WTC11 (cell line): ENCODE results near the gene KCNB1. TPM values are rescaled to one million over a fixed set of nuclear protein-coding genes. Genes with fewer than 3 reads are reported as not detected.
A peak's percentile ranks its signal among the peaks of the same experiment; 100 is the strongest.

ENCODE experiments used
- ATAC-seq: fragments of 200-7000 bp; cut with Tn5 transposase; 2 replicates; pipeline ENCODE4 v1.10.0; 2021; ENCODE audit warnings: mild to moderate bottlenecking, moderate library complexity
- CTCF ChIA-PET: fragments of 300-600 bp; sonication (Branson Sonifier 250); formaldehyde crosslinking; loops from one replicate; lab custom pipeline; 2021; ENCODE audit warnings: antibody characterized with exemption; lab: Charles Lee
- POLR2A ChIA-PET: fragments of 350-600 bp; sonication (Branson Sonifier 250); formaldehyde crosslinking; loops from one replicate; lab custom pipeline; 2021; ENCODE audit warnings: antibody characterized with exemption; lab: Charles Lee
- DNase-seq: peaks from one replicate; pipeline ENCODE4 v3.0.0; 2021; ENCODE audit warnings: low spot score
- H3K27ac Mint-ChIP-seq: 2 replicates; pipeline ENCODE4 v1.8.0; 2021; ENCODE audit warnings: mixed read lengths
- H3K27me3 Mint-ChIP-seq: 2 replicates; pipeline ENCODE4 v1.8.0; 2021; ENCODE audit warnings: low read depth, mild to moderate bottlenecking, moderate library complexity, mixed read lengths
- H3K36me3 Mint-ChIP-seq: 2 replicates; pipeline ENCODE4 v1.8.0; 2021; ENCODE audit warnings: mixed read lengths
- H3K4me1 Mint-ChIP-seq: 2 replicates; pipeline ENCODE4 v1.8.0; 2022; ENCODE audit warnings: mixed read lengths
- H3K4me3 Mint-ChIP-seq: 2 replicates; pipeline ENCODE4 v1.8.0; 2021; ENCODE audit warnings: mild to moderate bottlenecking, moderate library complexity, mixed read lengths
- H3K9me3 Mint-ChIP-seq: 2 replicates; pipeline ENCODE4 v1.8.0; 2021; ENCODE audit warnings: mixed read lengths
- AFF4 ChIP-seq: sonication (generic); formaldehyde crosslinking; IDR thresholded peaks from 2 replicates; pipeline ENCODE4 v1.8.1; 2023; ENCODE audit warnings: mild to moderate bottlenecking, missing genetic modification reagents, borderline replicate concordance
- ERG ChIP-seq: fragments of 250-450 bp; sonication (Bioruptor Pico); IDR thresholded peaks from 2 replicates; pipeline ENCODE4 v1.8.0; 2021; ENCODE audit warnings: mild to moderate bottlenecking
- ESRRA ChIP-seq: sonication (generic); formaldehyde crosslinking; IDR thresholded peaks from 2 replicates; pipeline ENCODE4 v1.8.1; 2022; ENCODE audit warnings: mild to moderate bottlenecking, missing genetic modification reagents, borderline replicate concordance
- FOXK1 ChIP-seq: sonication (generic); formaldehyde crosslinking; IDR thresholded peaks from 2 replicates; pipeline ENCODE4 v1.8.0; 2022; ENCODE audit warnings: mild to moderate bottlenecking, moderate library complexity, missing genetic modification reagents
- HMGA2 ChIP-seq: fragments of 250-450 bp; sonication (Bioruptor Pico); IDR thresholded peaks from 2 replicates; pipeline ENCODE4 v1.4.0; 2021; ENCODE audit warnings: mild to moderate bottlenecking, moderate library complexity
- JAZF1 ChIP-seq: fragments of 250-450 bp; sonication (Bioruptor Pico); IDR thresholded peaks from 2 replicates; pipeline ENCODE4 v1.9.0; 2021; ENCODE audit warnings: moderate library complexity, mild to moderate bottlenecking, inconsistent platforms
- MLX ChIP-seq: sonication (generic); formaldehyde crosslinking; IDR thresholded peaks from 2 replicates; pipeline ENCODE4 v1.8.1; 2023; ENCODE audit warnings: mild to moderate bottlenecking, missing genetic modification reagents, moderate library complexity
- NFATC4 ChIP-seq: fragments of 250-450 bp; sonication (Bioruptor Pico); IDR thresholded peaks from 2 replicates; pipeline ENCODE4 v1.9.0; 2021; ENCODE audit warnings: mild to moderate bottlenecking
- NFYB ChIP-seq: sonication (generic); formaldehyde crosslinking; conservative IDR thresholded peaks from 2 replicates; pipeline ENCODE4 v1.8.0; 2022; ENCODE audit warnings: low read depth, missing genetic modification reagents
- NR1H2 ChIP-seq: sonication (generic); formaldehyde crosslinking; IDR thresholded peaks from 2 replicates; pipeline ENCODE4 v1.9.0; 2021; ENCODE audit warnings: mild to moderate bottlenecking, moderate library complexity, missing genetic modification reagents
- RELA ChIP-seq: sonication (generic); formaldehyde crosslinking; IDR thresholded peaks from 2 replicates; pipeline ENCODE4 v1.8.1; 2022; ENCODE audit warnings: missing genetic modification reagents, mild to moderate bottlenecking, borderline replicate concordance
- SMAD4 ChIP-seq: sonication (generic); formaldehyde crosslinking; IDR thresholded peaks from 2 replicates; pipeline ENCODE4 v1.8.0; 2022; ENCODE audit warnings: mild to moderate bottlenecking, missing genetic modification reagents
- TCF7 ChIP-seq: sonication (generic); formaldehyde crosslinking; IDR thresholded peaks from 2 replicates; pipeline ENCODE4 v1.8.0; 2022; ENCODE audit warnings: mild to moderate bottlenecking, low read depth, missing genetic modification reagents, moderate library complexity
- USF1 ChIP-seq: sonication (generic); formaldehyde crosslinking; IDR thresholded peaks from 2 replicates; pipeline ENCODE4 v1.8.0; 2022; ENCODE audit warnings: mild to moderate bottlenecking, missing genetic modification reagents
- USF2 ChIP-seq: sonication (generic); formaldehyde crosslinking; IDR thresholded peaks from 2 replicates; pipeline ENCODE4 v1.8.1; 2023; ENCODE audit warnings: mild to moderate bottlenecking, missing genetic modification reagents, moderate library complexity
- total RNA-seq: library from RNA; stranded (reverse); gene quantifications from 3 replicates; pipeline ENCODE4 v1.2.3, GENCODE V29; 2021
- TF ChIP-seq, protein P1 (sequence below): fragments of 250-450 bp; sonication (Bioruptor Pico); IDR thresholded peaks from 2 replicates; pipeline ENCODE4 v1.9.0; 2021; ENCODE audit warnings: mild to moderate bottlenecking
- TF ChIP-seq, protein P2 (sequence below): sonication (generic); formaldehyde crosslinking; IDR thresholded peaks from 2 replicates; pipeline ENCODE4 v1.8.1; 2022; ENCODE audit warnings: missing genetic modification reagents, borderline replicate concordance
- TF ChIP-seq, protein P3 (sequence below): sonication (generic); formaldehyde crosslinking; IDR thresholded peaks from 2 replicates; pipeline ENCODE4 v1.8.0; 2022; ENCODE audit warnings: mild to moderate bottlenecking, missing genetic modification reagents
- TF ChIP-seq, protein P4 (sequence below): sonication (generic); formaldehyde crosslinking; conservative IDR thresholded peaks from 2 replicates; pipeline ENCODE4 v1.8.1; 2022; ENCODE audit warnings: mild to moderate bottlenecking, missing genetic modification reagents
- TF ChIP-seq, protein P5 (sequence below): sonication (generic); formaldehyde crosslinking; IDR thresholded peaks from 2 replicates; pipeline ENCODE4 v1.8.0; 2023; ENCODE audit warnings: mild to moderate bottlenecking, missing genetic modification reagents

KCNB1 gene
- total RNA-seq, 1 experiment from 2014 or later, result 1.1 TPM

DNA sequence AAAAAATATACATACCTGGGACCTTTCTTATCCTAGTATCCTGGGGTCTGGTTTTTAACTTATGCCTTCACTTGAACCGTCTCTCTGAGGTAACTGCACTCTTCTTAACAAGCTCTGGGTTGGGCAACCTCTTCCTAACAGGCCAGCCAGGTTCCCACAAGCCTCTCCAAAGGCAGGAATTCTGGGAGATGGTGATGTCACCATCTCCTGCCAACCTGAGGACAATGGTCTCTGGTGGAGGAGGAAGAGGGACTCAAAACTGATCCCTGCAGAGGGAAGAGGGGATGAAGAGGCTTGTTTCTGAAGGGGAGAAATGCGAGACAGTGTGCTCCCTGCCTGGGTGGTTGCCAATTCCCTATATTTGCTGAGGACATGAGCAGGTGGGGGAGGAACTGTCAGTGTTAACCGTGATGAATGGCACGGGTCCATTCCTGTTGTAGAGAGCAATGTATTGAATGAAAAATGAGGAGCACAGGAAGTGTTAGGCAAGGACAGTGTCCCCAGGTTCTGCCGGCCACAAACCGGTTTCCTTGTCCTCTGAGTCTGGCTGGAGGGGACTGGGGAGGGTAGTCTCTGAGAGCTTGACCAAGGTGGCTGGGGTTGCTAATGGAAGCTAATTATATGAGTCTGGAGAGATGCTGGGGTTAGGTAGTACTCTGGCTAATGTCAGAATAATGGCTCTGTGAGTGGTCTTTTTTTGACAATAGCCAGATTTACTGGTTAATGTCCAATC, 95.5 kb downstream of the KCNB1 start:
- ChIA-PET POLR2A (no interaction called here), CTCF (interaction anchor here (1.6 to 6.2 kb wide), 2 partner anchors 18 to 96 kb away, joined by 5 to 121 read pairs; partner anchors contain the start of gene KCNB1)
- no peak for ATAC-seq
- no peaks in the 10 kb centered on the region for H3K9me3 Mint-ChIP-seq
- no peaks in the 10 kb centered on the region; the same call in 1 of the 2 replicates for H3K27me3 Mint-ChIP-seq
- no peaks in the 10 kb centered on the region for H3K36me3 Mint-ChIP-seq
- H3K4me1 Mint-ChIP-seq, result peaks cover 14% of the 10 kb centered on the region
- TF ChIP-seq, protein P1, sequence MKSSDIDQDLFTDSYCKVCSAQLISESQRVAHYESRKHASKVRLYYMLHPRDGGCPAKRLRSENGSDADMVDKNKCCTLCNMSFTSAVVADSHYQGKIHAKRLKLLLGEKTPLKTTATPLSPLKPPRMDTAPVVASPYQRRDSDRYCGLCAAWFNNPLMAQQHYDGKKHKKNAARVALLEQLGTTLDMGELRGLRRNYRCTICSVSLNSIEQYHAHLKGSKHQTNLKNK (CRISPR knock-in tag), result no peak
- TF ChIP-seq RELA (CRISPR knock-in tag), result no peak
- no peak for TF ChIP-seq ERG
- TF ChIP-seq, protein P2, sequence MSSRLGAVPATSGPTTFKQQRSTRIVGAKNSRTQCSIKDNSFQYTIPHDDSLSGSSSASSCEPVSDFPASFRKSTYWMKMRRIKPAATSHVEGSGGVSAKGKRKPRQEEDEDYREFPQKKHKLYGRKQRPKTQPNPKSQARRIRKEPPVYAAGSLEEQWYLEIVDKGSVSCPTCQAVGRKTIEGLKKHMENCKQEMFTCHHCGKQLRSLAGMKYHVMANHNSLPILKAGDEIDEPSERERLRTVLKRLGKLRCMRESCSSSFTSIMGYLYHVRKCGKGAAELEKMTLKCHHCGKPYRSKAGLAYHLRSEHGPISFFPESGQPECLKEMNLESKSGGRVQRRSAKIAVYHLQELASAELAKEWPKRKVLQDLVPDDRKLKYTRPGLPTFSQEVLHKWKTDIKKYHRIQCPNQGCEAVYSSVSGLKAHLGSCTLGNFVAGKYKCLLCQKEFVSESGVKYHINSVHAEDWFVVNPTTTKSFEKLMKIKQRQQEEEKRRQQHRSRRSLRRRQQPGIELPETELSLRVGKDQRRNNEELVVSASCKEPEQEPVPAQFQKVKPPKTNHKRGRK (CRISPR knock-in tag), result no peak
- no peak for TF ChIP-seq JAZF1
- TF ChIP-seq HMGA2 (CRISPR knock-in tag), result no peak
- TF ChIP-seq, protein P3, sequence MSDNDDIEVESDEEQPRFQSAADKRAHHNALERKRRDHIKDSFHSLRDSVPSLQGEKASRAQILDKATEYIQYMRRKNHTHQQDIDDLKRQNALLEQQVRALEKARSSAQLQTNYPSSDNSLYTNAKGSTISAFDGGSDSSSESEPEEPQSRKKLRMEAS (CRISPR knock-in tag), result no peak
- TF ChIP-seq TCF7 (CRISPR knock-in tag), result no peak
- no peak for TF ChIP-seq NR1H2 (CRISPR knock-in tag)
- no peak for TF ChIP-seq ESRRA (CRISPR knock-in tag)
- TF ChIP-seq, protein P4, sequence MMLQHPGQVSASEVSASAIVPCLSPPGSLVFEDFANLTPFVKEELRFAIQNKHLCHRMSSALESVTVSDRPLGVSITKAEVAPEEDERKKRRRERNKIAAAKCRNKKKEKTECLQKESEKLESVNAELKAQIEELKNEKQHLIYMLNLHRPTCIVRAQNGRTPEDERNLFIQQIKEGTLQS (CRISPR knock-in tag), result no peak
- TF ChIP-seq SMAD4, result no peak
- no peak for TF ChIP-seq NFATC4 (CRISPR knock-in tag)
- no peak for TF ChIP-seq FOXK1
- no peak for TF ChIP-seq MLX (CRISPR knock-in tag)
- H3K4me3 Mint-ChIP-seq, result no peak overlapping the region
- no peak overlapping the region for H3K27ac Mint-ChIP-seq
- DNase-seq, result no peak

- CTCF ChIA-PET, result interaction anchor here (0.6 to 6.2 kb wide), 49 partner anchors 8 to 227 kb away, joined by 3 to 121 read pairs (median 5); partner anchors contain the start of gene KCNB1
- H3K9me3 Mint-ChIP-seq, result no peaks in the 10 kb centered on the region
- ATAC-seq (peak; percentile 67), DNase-seq (no peak)
- H3K27me3 Mint-ChIP-seq, result no peaks in the 10 kb centered on the region
- H3K36me3 Mint-ChIP-seq, result no peaks in the 10 kb centered on the region
- H3K4me1 Mint-ChIP-seq, result peaks cover 21% of the 10 kb centered on the region
- TF ChIP-seq USF2 (CRISPR knock-in tag) (peak; percentile 97), AFF4 (no peak), USF1 (CRISPR knock-in tag) (peak; percentile 96), NFYB (CRISPR knock-in tag) (peak; percentile 61; the same call in 1 of the 2 replicates)
- TF ChIP-seq, protein P5, sequence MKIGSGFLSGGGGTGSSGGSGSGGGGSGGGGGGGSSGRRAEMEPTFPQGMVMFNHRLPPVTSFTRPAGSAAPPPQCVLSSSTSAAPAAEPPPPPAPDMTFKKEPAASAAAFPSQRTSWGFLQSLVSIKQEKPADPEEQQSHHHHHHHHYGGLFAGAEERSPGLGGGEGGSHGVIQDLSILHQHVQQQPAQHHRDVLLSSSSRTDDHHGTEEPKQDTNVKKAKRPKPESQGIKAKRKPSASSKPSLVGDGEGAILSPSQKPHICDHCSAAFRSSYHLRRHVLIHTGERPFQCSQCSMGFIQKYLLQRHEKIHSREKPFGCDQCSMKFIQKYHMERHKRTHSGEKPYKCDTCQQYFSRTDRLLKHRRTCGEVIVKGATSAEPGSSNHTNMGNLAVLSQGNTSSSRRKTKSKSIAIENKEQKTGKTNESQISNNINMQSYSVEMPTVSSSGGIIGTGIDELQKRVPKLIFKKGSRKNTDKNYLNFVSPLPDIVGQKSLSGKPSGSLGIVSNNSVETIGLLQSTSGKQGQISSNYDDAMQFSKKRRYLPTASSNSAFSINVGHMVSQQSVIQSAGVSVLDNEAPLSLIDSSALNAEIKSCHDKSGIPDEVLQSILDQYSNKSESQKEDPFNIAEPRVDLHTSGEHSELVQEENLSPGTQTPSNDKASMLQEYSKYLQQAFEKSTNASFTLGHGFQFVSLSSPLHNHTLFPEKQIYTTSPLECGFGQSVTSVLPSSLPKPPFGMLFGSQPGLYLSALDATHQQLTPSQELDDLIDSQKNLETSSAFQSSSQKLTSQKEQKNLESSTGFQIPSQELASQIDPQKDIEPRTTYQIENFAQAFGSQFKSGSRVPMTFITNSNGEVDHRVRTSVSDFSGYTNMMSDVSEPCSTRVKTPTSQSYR, result no peak
- H3K27ac Mint-ChIP-seq, result no peak overlapping the region
- no peak overlapping the region for H3K4me3 Mint-ChIP-seq
- POLR2A ChIA-PET, result interaction anchor here (1.4 kb wide), 1 partner anchor 99 kb away, joined by 5 read pairs; no protein-coding TSS in a partner anchor
Observed at GRCh38 chr20:49385465-49385864, 97.0 kb downstream of the KCNB1 start.
